Prostate gland (tissue), 2 donors: ENCODE measurements around the gene ADM2.

Experiments used
- POLR2A ChIP-seq: fragments of 450-650 bp; IDR thresholded peaks from one replicate; pipeline ENCODE4 v1.6.1; 2016; ENCODE audit warnings: antibody characterized with exemption, mild to moderate bottlenecking
- POLR2AphosphoS5 ChIP-seq: sonication (generic); formaldehyde crosslinking; IDR thresholded peaks from one replicate; pipeline ENCODE4 v1.6.1; 2017; ENCODE audit warnings: antibody characterized with exemption
- TF ChIP-seq, protein P1 (sequence below), 4 experiments: fragments of 200-600 bp in 2 of 4; fragments of 450-650 bp in 2 of 4; sonication (generic) in 2 of 4; IDR thresholded peaks; 1 replicate in 3 of 4; 2 replicates in 1 of 4; pipeline ENCODE4 v1.5.1; 2016 to 2019; ENCODE audit warnings: antibody characterized with exemption in 4 of 4, mild to moderate bottlenecking in 2 of 4, moderate library complexity in 2 of 4

DNA sequence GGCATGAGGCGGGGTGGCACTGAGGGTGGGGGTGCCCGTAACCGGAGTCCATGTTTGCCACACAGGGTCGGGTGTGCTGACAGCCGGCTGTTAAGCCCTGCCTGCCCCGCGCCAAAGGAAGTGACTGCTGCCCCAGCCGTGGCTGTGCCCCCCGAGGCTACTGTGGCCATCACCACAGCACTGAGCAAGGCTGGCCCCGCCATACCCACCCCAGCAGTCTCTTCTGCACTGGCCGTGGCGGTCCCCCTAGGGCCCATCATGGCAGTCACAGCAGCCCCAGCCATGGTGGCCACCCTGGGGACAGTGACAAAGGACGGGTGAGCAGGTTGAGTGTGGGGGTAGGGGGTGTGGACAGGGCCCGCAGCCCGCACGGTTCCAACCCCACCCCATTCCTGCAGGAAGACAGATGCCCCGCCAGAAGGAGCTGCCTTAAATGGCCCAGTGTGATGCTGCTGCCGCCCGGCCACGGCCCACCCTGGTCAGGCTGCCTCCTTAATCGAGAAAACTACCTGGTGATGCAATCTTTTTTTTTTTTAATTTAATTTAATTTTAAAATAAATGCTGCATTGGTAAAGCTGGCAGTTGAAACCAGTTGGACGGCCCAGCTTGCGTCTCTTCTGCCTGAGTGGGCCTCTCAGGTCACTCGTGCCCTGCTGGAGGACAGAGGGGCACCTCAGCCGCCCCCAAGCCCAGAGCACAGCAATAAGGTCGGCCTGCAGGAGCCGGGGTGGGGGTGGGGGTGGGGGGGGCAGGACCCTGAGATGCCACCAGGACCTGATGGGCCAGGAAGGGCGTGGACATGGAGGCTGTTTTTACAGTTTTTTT is 37.3 kb upstream of the ADM2 start:
- TF ChIP-seq POLR2A, result no peak
- TF ChIP-seq, protein P1, sequence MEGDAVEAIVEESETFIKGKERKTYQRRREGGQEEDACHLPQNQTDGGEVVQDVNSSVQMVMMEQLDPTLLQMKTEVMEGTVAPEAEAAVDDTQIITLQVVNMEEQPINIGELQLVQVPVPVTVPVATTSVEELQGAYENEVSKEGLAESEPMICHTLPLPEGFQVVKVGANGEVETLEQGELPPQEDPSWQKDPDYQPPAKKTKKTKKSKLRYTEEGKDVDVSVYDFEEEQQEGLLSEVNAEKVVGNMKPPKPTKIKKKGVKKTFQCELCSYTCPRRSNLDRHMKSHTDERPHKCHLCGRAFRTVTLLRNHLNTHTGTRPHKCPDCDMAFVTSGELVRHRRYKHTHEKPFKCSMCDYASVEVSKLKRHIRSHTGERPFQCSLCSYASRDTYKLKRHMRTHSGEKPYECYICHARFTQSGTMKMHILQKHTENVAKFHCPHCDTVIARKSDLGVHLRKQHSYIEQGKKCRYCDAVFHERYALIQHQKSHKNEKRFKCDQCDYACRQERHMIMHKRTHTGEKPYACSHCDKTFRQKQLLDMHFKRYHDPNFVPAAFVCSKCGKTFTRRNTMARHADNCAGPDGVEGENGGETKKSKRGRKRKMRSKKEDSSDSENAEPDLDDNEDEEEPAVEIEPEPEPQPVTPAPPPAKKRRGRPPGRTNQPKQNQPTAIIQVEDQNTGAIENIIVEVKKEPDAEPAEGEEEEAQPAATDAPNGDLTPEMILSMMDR (IDR thresholded peaks at IDR 0.05), result no peak
- TF ChIP-seq POLR2AphosphoS5, result no peak
